Measurements from ENCODE around the gene LONRF3. TPM values are rescaled to one million over a fixed set of nuclear protein-coding genes. Genes with fewer than 3 reads are reported as not detected.

Gene LONRF3
- total and polyA plus RNA-seq, 2 of the 13 experiments (the other 11 are each of a cell fraction or from before 2014, with no cell fraction given): 4.8 to 11.6 TPM

- TF ChIP-seq ZNF766 (CRISPR knock-in tag; IDR thresholded peaks at IDR 0.05; ENCODE audit: borderline replicate concordance) (no peak), SP1 (IDR thresholded peaks at IDR 0.05) (no peak), SP1 (CRISPR knock-in tag; IDR thresholded peaks at IDR 0.05) (no peak), ARNT (IDR thresholded peaks at IDR 0.05) (no peak), E2F2 (CRISPR knock-in tag; IDR thresholded peaks at IDR 0.05; ENCODE audit: borderline replicate concordance) (no peak), ZNF704 (CRISPR knock-in tag; IDR thresholded peaks at IDR 0.05; ENCODE audit: borderline replicate concordance) (no peak), ZNF569 (CRISPR knock-in tag; IDR thresholded peaks at IDR 0.05; ENCODE audit: borderline replicate concordance) (no peak), HCFC1 (IDR thresholded peaks at IDR 0.05; ENCODE audit: low read depth, low read length) (no peak), ZFP36L1 (CRISPR knock-in tag; IDR thresholded peaks at IDR 0.05) (peak; percentile 79; the same call in 1 of the 2 replicates), SIX4 (CRISPR knock-in tag; IDR thresholded peaks at IDR 0.05) (no peak), MTERF4 (CRISPR knock-in tag; IDR thresholded peaks at IDR 0.05) (no peak), ZXDC (CRISPR knock-in tag; IDR thresholded peaks at IDR 0.05) (no peak), CREB1 (IDR thresholded peaks at IDR 0.05) (no peak), CREB1 (CRISPR knock-in tag; IDR thresholded peaks at IDR 0.05) (no peak; the same call in 1 of the 2 replicates), MNT (IDR thresholded peaks at IDR 0.05) (no peak), NR0B2 (CRISPR knock-in tag; IDR thresholded peaks at IDR 0.05) (no peak), NCOA1 (CRISPR knock-in tag; IDR thresholded peaks at IDR 0.05) (no peak), GRHL1 (CRISPR knock-in tag; conservative IDR thresholded peaks at IDR 0.05) (no peak), ONECUT2 (CRISPR knock-in tag; IDR thresholded peaks at IDR 0.05) (no peak), KAT8 (CRISPR knock-in tag; IDR thresholded peaks at IDR 0.05) (peak; percentile 67; the same call in 1 of the 2 replicates)
Observed at GRCh38 chrX:118975831-118976598, 1.6 kb downstream of the LONRF3 start (continued).

All from HepG2 (cell line).